ENCODE measurements around the gene GABRE.
"Not testable (repeated sequence)": the region's sequence is repeated elsewhere in the genome, so short reads cannot be mapped to it uniquely, and the experiment has no call there.

GABRE gene

GRCh38 chrX:151966236-151966635 is 8.2 kb downstream of the GABRE start:
- DNase-seq: no peak

DNA sequence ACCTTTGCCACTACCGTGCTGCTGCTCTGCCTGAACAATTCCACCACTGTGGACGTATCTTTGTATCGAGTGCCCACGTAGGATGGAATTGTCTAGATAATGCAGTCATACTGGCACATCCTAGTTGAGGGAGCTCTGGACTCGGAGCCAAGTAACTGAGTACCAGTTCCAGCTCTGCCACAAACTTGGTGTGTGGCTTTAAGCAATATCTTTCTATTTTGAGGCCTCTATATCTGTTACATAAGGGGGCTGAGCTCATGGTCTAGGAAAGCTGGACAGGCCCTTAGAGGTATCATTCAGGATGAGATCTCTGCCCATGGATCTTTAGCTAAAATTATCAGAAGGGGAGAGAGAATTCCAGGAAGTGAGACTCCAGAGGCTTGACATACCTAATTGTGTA is 12.4 kb downstream of the GABRE start:
- DNase-seq: no peak

DNA sequence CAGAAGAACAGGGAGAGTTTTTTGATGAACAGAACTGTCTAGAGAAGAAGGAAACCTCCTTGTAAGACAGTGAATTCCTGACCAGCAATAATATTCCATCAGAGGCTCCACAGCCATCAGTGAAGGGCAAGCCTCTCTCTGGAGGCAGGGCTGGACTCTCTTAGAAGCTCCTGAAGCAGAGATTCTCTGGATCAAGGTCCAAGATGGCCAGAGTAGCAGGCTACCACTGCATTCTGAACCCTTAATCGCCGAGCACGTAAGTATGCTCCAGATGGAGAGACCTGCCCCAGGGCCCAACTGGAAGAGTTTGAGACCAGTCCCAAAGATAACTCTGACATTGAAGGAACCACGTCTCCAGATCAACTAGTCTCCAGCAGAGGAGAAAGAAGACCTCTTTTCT is 16.4 kb downstream of the GABRE start:
- DNase-seq: no peak

DNA sequence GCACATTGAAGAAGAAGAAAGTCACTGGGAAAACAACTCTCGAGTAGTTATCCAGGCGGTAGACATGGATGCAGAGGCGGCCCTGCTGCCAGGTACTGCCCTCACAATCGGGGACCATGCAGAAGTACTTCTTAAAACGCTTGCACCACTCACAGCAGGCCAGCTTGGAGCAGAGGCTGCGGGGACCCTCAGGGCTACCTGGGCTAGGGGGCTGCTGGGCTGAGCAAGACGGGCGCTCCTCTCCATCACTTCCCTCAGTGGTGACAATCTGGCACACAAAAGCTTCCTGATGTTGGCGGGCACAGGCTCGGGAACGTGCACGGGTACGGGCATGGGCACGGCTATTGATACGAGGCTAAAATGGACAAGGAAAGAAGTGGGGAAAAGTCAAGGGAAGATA is 19.7 kb downstream of the GABRE start:
- no peak for DNase-seq

DNA sequence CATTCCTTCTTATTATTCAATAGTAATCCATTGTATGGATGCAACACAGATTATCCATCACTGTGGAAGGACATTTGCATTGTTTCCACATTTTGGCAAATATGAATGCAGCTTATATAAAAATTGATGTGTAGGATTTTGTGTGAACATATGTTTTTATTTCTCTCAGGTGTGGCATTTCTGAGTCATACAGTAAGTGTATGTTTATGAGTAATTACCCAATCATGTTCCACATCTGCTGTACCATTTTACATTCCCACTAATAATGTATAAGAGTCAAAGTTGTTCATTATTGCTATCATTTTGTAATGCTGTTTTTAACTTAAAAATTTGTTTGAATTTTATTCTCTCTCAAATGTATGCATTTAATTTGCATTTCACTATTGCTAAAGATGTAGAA is 36.3 kb downstream of the GABRE start:
- DNase-seq: no peak

GRCh38 chrX:151935358-151935757 is 39.1 kb downstream of the GABRE start:
- no peak for DNase-seq

DNA sequence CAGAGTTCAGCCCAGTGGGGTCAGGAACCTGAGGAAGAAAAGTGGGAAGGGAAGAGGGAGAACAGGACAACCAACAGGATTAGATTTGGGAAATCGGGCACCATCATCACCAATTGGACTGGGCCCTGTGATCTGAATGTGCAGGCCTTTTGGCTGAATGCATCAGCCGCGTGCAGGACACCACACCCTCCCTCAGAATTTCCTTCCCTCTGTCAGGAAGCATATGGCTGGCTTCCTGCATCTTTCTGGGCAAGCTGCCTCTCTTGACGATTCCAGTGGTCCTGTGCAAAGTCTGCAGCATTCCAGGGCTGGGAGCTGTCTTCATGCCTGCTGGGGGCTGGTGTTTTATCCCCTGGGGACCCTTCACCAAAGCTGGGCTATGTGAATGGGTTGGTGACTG is 45.4 kb downstream of the GABRE start:
- DNase-seq: no peak

DNA sequence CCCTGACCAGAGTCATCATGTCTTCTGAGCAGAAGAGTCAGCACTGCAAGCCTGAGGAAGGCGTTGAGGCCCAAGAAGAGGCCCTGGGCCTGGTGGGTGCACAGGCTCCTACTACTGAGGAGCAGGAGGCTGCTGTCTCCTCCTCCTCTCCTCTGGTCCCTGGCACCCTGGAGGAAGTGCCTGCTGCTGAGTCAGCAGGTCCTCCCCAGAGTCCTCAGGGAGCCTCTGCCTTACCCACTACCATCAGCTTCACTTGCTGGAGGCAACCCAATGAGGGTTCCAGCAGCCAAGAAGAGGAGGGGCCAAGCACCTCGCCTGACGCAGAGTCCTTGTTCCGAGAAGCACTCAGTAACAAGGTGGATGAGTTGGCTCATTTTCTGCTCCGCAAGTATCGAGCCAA is 50.8 kb downstream of the GABRE start:
- DNase-seq: no peak

- no peak for DNase-seq
Observed at GRCh38 chrX:151922692-151923091, 51.8 kb downstream of the GABRE start.

DNA sequence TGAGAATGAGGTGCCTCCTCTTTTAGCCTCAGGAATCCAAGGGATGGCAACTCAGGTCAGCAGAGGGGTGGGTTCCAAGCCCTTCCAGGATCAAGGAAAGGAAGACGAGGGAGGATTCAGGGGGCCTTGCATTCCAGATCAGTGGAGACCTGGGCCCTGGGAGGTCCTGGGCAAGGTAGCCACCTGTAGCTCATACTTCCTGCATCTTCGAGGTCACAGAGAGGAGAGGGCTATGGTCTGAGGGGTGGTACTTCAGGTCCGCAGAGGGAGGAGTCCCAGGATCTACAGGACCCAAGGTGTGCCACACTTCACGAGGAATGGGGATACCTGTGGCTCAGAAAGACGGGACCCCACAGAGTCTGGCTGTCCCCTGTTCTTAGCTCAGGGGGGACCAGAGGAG is 52.6 kb downstream of the GABRE start:
- no peak for DNase-seq

DNA sequence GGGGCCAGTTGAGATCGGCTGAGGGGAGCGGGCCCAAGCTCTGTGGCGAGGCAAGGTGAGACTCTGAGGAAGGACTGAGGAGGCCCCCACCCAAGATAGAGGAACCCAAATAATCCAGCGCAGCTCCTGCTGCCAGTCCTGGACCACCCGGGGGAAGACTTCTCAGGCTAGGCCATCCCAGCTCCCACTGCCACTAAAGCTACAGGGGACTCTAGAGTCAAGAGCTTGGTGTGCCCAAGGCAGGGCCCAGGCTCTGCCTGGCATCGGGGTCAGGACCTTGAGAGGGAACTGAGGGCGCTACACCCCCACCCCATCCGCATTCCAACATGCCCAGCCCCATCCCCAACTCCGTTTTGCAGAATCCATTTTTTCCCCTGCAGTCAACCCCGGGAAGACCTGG is 53.2 kb downstream of the GABRE start:
- DNase-seq: no peak

- no peak for DNase-seq
Observed at GRCh38 chrX:151920530-151920929, 53.9 kb downstream of the GABRE start.

DNA sequence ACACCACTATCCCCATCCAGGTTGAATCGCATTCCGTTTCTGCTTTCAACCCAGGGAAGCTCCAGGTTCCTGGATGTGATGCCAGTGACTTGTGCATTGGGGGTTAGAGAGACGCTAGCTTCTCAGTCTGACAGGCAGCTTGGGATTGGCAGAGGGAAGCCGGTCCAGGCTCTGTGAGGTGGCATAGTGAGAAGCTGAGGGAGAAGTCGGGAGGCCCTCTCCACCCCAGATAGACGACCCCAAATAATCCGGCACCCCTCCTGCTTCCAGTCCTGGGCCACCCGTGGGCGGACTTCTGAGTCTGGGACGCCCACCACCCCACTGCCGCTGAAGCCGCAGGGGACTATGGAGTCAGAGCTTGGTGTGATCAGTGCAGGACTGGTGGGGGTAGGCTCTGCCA is 54.4 kb downstream of the GABRE start:
- DNase-seq: no peak

DNA sequence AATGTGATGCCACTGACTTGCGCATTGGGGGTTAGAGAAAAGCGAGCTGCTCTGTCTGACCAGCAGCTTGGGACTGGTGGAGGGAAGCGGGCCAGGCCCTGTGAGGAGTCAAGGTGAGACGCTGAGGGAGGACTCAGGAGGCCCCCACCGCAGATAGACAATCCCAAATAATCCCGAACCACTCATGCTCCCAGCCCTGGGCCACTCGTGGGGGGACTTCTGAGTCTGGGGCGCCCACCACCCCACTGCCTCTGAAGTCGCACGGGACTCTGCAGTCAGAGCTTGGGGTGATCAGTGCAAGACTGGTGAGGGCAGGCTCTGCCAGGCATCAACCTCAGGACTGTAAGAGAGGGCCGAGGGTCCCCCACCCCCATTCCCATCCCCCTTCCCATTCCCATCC is 54.9 kb downstream of the GABRE start:
- no peak for DNase-seq

DNA sequence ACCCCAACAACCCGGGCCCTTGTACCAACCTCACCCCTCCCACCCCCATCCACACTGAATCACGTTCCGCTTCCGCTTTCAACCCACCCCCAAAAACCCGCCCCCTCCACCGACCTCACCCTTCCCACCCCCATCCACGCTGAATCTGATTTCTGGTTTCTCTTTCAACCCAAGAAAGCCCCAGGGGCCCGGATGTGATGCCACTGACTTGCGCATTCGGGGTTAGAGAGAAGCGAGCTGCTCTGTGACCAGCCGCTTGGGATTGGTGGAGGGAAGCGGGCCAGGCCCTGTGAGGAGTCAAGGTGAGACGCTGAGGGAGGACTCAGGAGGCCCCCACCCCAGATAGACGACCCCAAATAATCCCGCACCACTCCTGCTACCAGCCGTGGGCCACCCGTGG is 55.7 kb downstream of the GABRE start:
- DNase-seq: not testable (repeated sequence)

- no peak for DNase-seq
Observed at GRCh38 chrX:151912780-151913179, 61.7 kb downstream of the GABRE start, which contains the start of gene MAGEA4. TSS of gene MAGEA4 (plus strand) at chrX:151912889. CDS start at chrX:151923665, 10,776 bp downstream.

DNA sequence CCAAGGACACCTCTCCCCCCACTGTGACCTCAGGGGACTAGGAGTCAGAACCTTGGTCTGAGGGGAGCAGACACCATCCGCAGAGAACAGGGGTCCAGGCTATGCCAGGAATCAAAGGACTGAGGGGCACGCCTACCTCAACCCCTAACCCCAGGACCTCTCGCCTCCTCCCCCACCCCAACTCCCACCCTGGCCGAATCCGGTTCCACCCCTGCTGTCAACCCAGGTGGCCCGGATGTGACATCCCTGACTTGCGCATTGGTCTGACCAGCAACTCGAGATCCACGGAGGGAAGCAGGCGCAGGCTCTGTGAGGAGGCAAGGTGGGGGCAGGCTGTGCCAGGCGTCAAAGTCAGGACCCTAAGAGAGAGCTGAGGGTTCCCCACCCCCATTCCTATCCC is 62.3 kb downstream of the GABRE start:
- DNase-seq: no peak

GRCh38 chrX:151904989-151905388 is 69.5 kb downstream of the GABRE start:
- DNase-seq: no peak

Data from stimulated activated CD4-positive, alpha-beta T cell treated with anti-CD3 and anti-CD28 coated beads, Interleukin-4, amount 100 ng/mL, for 1 hour (primary cell).